GM12872 (cell line): ENCODE measurements around the gene ASB5.

Experiments used
- TF ChIP-seq, protein P1 (sequence below): IDR thresholded peaks from 3 replicates; pipeline ENCODE4 v1.5.1; 2011; ENCODE audit warnings: low read depth, mild to moderate bottlenecking, low read length, moderate library complexity; ENCODE audit not compliant: insufficient read depth

The ASB5 gene

DNA sequence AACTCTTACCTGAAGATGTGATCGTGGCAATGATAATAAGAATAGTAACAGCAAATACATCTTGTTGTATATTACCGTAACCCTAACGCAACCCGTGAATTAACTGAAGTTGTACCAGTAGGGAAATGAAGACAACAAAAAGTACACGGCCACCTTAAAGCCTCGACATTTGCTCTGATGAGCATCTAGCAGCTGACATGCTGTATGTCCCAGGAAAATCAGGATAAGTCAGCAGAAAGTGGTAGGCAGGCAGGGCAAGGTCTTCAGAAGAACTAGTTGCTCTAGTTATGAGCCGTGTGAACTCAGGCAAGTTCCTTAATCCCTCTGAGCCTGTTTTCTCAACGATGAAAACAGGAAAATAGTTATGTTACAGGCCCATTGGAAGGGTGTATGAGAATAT lies 7.7 kb upstream of the ASB5 start:
- TF ChIP-seq, protein P1, sequence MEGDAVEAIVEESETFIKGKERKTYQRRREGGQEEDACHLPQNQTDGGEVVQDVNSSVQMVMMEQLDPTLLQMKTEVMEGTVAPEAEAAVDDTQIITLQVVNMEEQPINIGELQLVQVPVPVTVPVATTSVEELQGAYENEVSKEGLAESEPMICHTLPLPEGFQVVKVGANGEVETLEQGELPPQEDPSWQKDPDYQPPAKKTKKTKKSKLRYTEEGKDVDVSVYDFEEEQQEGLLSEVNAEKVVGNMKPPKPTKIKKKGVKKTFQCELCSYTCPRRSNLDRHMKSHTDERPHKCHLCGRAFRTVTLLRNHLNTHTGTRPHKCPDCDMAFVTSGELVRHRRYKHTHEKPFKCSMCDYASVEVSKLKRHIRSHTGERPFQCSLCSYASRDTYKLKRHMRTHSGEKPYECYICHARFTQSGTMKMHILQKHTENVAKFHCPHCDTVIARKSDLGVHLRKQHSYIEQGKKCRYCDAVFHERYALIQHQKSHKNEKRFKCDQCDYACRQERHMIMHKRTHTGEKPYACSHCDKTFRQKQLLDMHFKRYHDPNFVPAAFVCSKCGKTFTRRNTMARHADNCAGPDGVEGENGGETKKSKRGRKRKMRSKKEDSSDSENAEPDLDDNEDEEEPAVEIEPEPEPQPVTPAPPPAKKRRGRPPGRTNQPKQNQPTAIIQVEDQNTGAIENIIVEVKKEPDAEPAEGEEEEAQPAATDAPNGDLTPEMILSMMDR, result no peak

DNA sequence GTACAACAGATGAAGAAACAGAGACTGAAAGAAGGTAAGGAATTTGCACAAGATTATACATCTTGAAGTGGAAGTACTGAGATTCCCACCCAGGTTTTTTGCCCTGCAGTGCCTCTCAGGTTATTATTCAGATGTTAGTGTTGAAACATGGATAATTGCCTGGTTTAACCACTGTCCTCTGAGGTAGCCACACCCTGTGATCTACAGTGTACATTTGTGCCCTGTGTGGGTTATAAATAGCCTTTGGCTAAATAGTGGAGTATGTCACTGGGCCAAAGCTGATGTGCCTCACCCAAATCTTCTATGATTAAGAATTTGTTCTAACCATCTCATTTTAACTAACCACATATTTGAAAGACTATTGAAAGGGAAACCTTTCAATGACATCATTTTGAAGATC lies 5.4 kb upstream of the ASB5 start:
- TF ChIP-seq, protein P1, result no peak

DNA sequence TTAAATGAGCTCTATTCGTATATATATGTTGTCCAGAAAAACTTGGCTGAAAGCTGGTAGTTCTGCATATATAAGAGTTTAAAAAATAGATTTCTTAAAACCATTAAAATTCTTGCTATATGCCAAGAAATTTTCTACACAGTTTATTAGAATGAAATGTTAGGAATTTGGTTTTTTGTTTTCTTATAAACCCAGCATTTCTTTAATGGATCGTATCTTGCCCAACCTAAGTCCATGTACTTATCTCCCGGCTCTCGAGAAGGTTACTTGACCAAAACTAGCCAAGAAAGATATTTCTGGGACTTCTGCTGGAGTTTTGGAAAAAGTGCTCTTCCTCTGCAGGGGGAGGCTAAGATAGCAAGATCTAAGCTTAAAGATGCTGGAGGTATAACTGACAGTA lies 4.7 kb upstream of the ASB5 start:
- TF ChIP-seq, protein P1, result no peak

DNA sequence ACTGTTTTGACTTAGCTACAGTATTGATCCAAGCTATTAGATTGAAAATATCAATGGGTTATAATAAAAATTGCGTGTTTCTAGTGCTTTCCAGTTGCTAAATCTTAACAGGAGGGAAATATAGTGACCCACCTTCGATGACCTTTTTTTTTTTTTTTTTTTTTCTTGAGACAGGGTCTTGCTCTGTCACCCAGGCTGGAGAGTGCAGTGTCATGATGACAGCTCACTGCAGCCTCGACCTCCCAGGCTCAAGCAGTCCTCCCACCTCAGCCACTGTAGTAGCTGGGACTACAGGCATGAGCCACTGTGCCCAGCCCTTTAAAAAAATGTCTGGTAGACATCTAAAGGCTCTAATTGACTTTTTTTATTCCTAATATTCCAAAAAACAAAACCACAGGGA lies 3.8 kb upstream of the ASB5 start:
- TF ChIP-seq, protein P1, result no peak

DNA sequence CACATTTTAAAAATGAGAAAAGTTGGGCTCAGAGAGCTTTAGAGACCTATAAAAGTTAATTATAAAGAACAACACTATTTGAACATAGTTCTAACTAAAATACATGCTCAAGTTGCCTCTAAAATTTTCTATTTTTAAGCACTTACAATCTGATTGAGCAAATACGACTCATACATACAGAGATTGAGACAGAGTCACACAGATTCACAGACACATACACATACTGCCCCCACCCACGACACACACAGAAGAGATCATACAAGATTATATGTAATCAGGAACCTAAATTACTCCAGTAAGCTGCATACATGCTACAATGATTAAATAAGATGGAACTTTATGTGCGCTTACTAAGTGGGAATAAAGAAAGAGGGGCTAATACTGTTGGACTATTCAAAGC lies 2.7 kb upstream of the ASB5 start:
- TF ChIP-seq, protein P1, result no peak

DNA sequence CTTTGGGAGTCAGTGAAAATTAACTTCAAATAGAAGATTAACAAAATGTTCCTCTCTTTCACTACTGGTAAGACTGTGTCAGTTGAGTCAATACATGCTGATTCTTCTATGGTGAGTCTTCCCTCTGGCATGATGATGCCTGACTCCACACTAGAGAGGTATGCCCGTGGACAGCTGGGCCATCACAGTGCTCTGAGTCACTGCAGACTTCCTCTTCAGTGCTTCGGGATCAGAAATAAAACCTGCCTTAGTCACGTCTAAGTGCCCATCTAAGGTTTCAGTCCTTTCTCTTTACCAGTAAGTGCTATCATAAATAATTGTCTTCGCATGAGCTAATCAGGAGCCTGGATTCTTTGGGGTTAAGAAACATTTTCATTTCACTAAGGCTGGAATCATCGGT lies 1.6 kb upstream of the ASB5 start:
- TF ChIP-seq, protein P1, result no peak

DNA sequence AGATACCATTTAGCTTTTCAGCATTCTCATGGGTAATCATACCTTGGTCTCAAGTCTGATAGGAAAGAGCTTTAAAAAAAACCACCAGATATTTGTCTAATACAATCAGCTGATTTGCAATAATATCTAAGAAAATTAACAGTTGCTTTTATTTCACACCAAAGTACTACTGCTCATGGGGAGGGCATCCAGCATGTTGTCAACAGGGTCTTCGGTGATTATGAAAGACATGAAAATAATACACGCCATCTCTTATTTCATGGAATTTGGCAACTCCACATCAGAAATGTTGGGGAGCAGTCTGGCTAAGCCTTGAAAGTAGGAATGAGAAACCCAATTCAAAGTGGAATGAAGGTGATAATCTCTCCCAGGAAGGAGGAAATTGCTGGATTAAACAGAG lies 3.0 kb downstream of the ASB5 start:
- TF ChIP-seq, protein P1, result no peak

DNA sequence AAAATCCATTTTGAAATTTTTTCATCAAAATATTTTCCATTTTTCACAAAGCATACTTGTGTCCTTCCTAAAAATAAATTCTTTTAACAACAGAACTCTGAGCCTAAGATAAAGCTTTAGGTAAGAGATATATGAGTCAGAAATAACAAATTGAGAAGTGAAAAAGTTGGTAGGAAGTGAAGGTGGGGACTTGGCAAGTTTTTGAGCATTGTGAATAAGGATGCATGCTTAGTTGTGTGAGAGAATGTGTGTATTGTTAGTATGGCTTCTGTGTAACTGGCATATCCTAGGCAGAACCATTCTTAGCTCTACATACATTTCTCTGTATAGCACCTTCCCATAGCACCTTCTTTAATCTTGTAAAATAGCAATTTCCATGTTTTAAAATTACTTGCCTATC lies 6.8 kb downstream of the ASB5 start:
- TF ChIP-seq, protein P1, result no peak
